HUDEP-2 (cell line): Measurements from ENCODE around the gene USP32.
A peak's percentile ranks its signal among the peaks of the same experiment; 100 is the strongest.
"Not testable (repeated sequence)": the region's sequence is repeated elsewhere in the genome, so short reads cannot be mapped to it uniquely, and the experiment has no call there.

Source experiments
- DNase-seq, 76 experiments: peaks; one replicate each; lab custom pipeline; 2025; ENCODE audit not compliant: unreplicated experiment in 76 of 76; lab: John Stamatoyannopoulos, UW

USP32 gene

GRCh38 chr17:60247836-60248461 is 144.0 kb downstream of the USP32 start:
- DNase-seq = no peak

GRCh38 chr17:60244656-60245055 is 147.3 kb downstream of the USP32 start:
- no peak for DNase-seq

GRCh38 chr17:60240290-60240689 is 151.6 kb downstream of the USP32 start:
- no peak for DNase-seq

GRCh38 chr17:60231691-60232090 is 160.2 kb downstream of the USP32 start:
- no peak for DNase-seq

GRCh38 chr17:60231234-60231633 is 160.7 kb downstream of the USP32 start:
- DNase-seq = peak in 5 of 76 experiments; percentile 3 to 25 (median 14)

- DNase-seq = no peak
These were observed 161.6 kb downstream of the USP32 start for GRCh38 chr17:60230358-60230757.

GRCh38 chr17:60229188-60229802 is 162.6 kb downstream of the USP32 start:
- no peak for DNase-seq

GRCh38 chr17:60227276-60227675 is 164.7 kb downstream of the USP32 start:
- not testable (repeated sequence) for DNase-seq

- no peak for DNase-seq
These were observed 167.9 kb downstream of the USP32 start for GRCh38 chr17:60224064-60224463.

GRCh38 chr17:60223456-60223855 is 168.5 kb downstream of the USP32 start:
- no peak for DNase-seq

- not testable (repeated sequence) for DNase-seq
These were observed 173.2 kb downstream of the USP32 start for GRCh38 chr17:60218774-60219173.

GRCh38 chr17:60215895-60216294 is 176.0 kb downstream of the USP32 start:
- DNase-seq = not testable (repeated sequence)

- not testable (repeated sequence) for DNase-seq
These were observed 180.7 kb downstream of the USP32 start for GRCh38 chr17:60211282-60211681.

- DNase-seq = not testable (repeated sequence)
These were observed 183.6 kb downstream of the USP32 start for GRCh38 chr17:60208302-60208701.

GRCh38 chr17:60205782-60206181 is 186.2 kb downstream of the USP32 start:
- DNase-seq = not testable (repeated sequence)

GRCh38 chr17:60198630-60199029 is 193.3 kb downstream of the USP32 start:
- DNase-seq = not testable (repeated sequence)

- not testable (repeated sequence) for DNase-seq
These were observed 197.8 kb downstream of the USP32 start for GRCh38 chr17:60194141-60194540.

GRCh38 chr17:60193482-60193881 is 198.5 kb downstream of the USP32 start:
- no peak for DNase-seq

GRCh38 chr17:60193032-60193431 is 198.9 kb downstream of the USP32 start:
- DNase-seq = not testable (repeated sequence)

GRCh38 chr17:60190032-60190431 is 201.9 kb downstream of the USP32 start:
- DNase-seq = not testable (repeated sequence)

GRCh38 chr17:60188759-60189158 is 203.2 kb downstream of the USP32 start:
- DNase-seq = no peak
